Caco-2 (cell line): ENCODE data around the gene NT5C3A. TPM values are rescaled to one million over a fixed set of nuclear protein-coding genes. Genes with fewer than 3 reads are reported as not detected.

Experiments
- BruUV-seq: library from RNA; stranded (reverse); fragments of 400-500 nt; replicated peaks from 2 replicates; lab custom pipeline; 2021; lab: Mats Ljungman, UMichigan
- CTCF ChIA-PET: fragments of 300-600 bp; sonication (Branson Sonifier 250); formaldehyde crosslinking; loops from one replicate; lab custom pipeline; 2022; ENCODE audit warnings: antibody characterized with exemption; lab: Charles Lee
- POLR2A ChIA-PET: fragments of 300-600 bp; sonication (Branson Sonifier 250); formaldehyde crosslinking; loops from one replicate; lab custom pipeline; 2022; ENCODE audit warnings: antibody characterized with exemption; lab: Charles Lee
- DNase-seq, 2 experiments: peaks; one replicate each; pipeline versions ENCODE4 v3.0.0 to v3.0.0-alpha.2; 2020 to 2022
- H3K27me3 ChIP-seq: replicated peaks from 2 replicates; pipeline ENCODE4 v1.6.0; 2011; ENCODE audit warnings: low read length; ENCODE audit not compliant: control insufficient read depth, insufficient read depth
- H3K36me3 ChIP-seq: 2 replicates; pipeline ENCODE4 v1.5.1; 2011; ENCODE audit warnings: low read length; ENCODE audit not compliant: control insufficient read depth, insufficient read depth
- H3K4me1 ChIP-seq: fragments of 250-450 bp; sonication (Bioruptor Pico); 2 replicates; pipeline ENCODE4 v1.5.1; 2020; ENCODE audit warnings: mild to moderate bottlenecking
- H3K4me3 ChIP-seq: 2 replicates; pipeline ENCODE4 v1.5.1; 2011; ENCODE audit warnings: low read depth, mild to moderate bottlenecking, control low read depth, low read length
- H3K9me3 ChIP-seq: fragments of 250-450 bp; sonication (Bioruptor Pico); 2 replicates; pipeline ENCODE4 v1.5.1; 2020; ENCODE audit warnings: mild to moderate bottlenecking, moderate library complexity
- H3K27ac Mint-ChIP-seq: one replicate; pipeline ENCODE4 v1.8.0; 2022; ENCODE audit warnings: mixed read lengths; ENCODE audit not compliant: unreplicated experiment
- H3K27me3 Mint-ChIP-seq: one replicate; pipeline ENCODE4 v1.8.0; 2022; ENCODE audit warnings: mixed read lengths; ENCODE audit not compliant: insufficient read depth, unreplicated experiment
- H3K36me3 Mint-ChIP-seq: one replicate; pipeline ENCODE4 v1.8.0; 2022; ENCODE audit warnings: mild to moderate bottlenecking, mixed read lengths; ENCODE audit not compliant: insufficient read depth, unreplicated experiment
- H3K4me1 Mint-ChIP-seq: one replicate; pipeline ENCODE4 v1.8.0; 2022; ENCODE audit warnings: low read depth, mixed read lengths; ENCODE audit not compliant: unreplicated experiment
- H3K4me3 Mint-ChIP-seq: one replicate; pipeline ENCODE4 v1.8.0; 2022; ENCODE audit warnings: mild to moderate bottlenecking, moderate library complexity, mixed read lengths; ENCODE audit not compliant: unreplicated experiment
- H3K9me3 Mint-ChIP-seq: one replicate; pipeline ENCODE4 v1.8.0; 2022; ENCODE audit warnings: mixed read lengths; ENCODE audit not compliant: unreplicated experiment
- intact Hi-C: fragments of 100-400 bp; cut with micrococcal nuclease; formaldehyde crosslinking; loops from one replicate; pipeline ENCODE4 v1.10.0; 2022; ENCODE audit not compliant: unreplicated experiment
- total RNA-seq: library from RNA; stranded (reverse); gene quantifications from 2 replicates; pipeline ENCODE4 v1.2.3, GENCODE V29; 2022
- TF ChIP-seq, protein P1 (sequence below), 2 experiments: fragments of 200-600 bp in 1 of 2; IDR thresholded peaks; 1 replicate in 1 of 2; 2 replicates in 1 of 2; pipeline versions ENCODE4 v1.5.1 to v1.8.0; 2011 to 2022; ENCODE audit warnings: antibody characterized with exemption in 1 of 2, control low read depth in 1 of 2, inconsistent platforms in 1 of 2, low read depth in 1 of 2, low read length in 1 of 2, mild to moderate bottlenecking in 1 of 2, moderate library complexity in 1 of 2; ENCODE audit not compliant: insufficient read depth in 1 of 2, severe bottlenecking in 1 of 2, unreplicated experiment in 1 of 2

The NT5C3A gene
- total RNA-seq, 1 experiment from 2014 or later: 32.6 TPM

DNA sequence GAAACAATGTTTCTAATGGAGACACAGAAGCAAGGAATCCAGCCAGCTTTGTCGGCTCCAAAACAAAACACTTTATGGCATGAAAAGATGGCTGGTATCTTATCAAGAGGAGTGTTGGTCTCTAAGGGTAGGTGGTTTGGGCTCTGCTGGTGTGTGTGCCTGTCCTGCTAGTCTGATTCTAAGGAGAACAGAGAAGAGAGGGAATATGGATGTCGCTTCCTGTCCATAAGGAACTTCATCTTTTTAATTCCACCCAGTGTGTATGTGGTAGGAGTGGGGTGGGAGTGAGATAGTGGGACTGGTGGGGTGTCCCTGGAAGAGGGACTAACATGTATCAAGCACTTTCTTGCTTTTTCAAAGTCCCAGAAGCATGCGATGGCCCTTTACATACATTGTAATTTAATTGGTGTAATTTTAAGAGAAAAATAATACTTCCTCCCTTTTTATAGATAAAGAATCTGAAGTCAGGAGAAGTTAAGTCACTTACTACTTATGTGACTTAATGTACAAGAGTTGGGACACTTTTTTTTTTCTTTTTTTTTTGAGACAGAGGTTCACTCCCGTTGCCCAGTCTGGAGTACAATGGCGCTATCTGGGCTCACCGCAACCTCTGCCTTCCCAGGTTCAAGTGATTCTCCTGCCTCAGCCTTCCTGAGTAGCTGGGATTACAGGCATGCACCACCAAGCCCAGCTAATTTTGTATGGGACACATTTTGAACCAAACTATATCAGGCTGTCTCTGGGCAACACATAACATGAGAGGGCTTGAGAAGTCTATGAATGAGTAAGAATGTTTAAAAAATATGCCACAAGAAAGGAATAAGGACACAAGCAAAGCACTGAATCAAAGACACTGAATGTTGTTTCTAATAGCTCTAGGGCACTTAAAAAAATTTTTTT is 18.8 kb downstream of the NT5C3A start:
- no peaks in the 10 kb centered on the region for H3K9me3 Mint-ChIP-seq
- no peaks in the 10 kb centered on the region for H3K27me3 Mint-ChIP-seq
- H3K4me3 ChIP-seq: no peak overlapping the region
- peaks cover 31% of the 10 kb centered on the region for H3K4me1 Mint-ChIP-seq
- no TSS peak for BruUV-seq
- H3K4me1 ChIP-seq: peaks cover 32% of the 10 kb centered on the region
- H3K27ac Mint-ChIP-seq: peak overlapping the region; percentile 83
- H3K36me3 ChIP-seq: no peaks in the 10 kb centered on the region
- H3K4me3 Mint-ChIP-seq: peak overlapping the region; percentile 57
- TF ChIP-seq, protein P1, sequence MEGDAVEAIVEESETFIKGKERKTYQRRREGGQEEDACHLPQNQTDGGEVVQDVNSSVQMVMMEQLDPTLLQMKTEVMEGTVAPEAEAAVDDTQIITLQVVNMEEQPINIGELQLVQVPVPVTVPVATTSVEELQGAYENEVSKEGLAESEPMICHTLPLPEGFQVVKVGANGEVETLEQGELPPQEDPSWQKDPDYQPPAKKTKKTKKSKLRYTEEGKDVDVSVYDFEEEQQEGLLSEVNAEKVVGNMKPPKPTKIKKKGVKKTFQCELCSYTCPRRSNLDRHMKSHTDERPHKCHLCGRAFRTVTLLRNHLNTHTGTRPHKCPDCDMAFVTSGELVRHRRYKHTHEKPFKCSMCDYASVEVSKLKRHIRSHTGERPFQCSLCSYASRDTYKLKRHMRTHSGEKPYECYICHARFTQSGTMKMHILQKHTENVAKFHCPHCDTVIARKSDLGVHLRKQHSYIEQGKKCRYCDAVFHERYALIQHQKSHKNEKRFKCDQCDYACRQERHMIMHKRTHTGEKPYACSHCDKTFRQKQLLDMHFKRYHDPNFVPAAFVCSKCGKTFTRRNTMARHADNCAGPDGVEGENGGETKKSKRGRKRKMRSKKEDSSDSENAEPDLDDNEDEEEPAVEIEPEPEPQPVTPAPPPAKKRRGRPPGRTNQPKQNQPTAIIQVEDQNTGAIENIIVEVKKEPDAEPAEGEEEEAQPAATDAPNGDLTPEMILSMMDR (IDR thresholded peaks at IDR 0.05; ENCODE audit: insufficient read depth in 1 of 2, low read depth in 1 of 2, low read length in 1 of 2, severe bottlenecking in 1 of 2, unreplicated experiment in 1 of 2): no peak
- ChIA-PET POLR2A (interaction anchor here (0.7 kb wide), 1 partner anchor 21 kb away, joined by 4 read pairs; no protein-coding TSS in a partner anchor), CTCF (interaction anchor here (0.6 to 1.2 kb wide), 2 partner anchors 19 to 86 kb away, joined by 3 to 4 read pairs; partner anchors contain the start of gene NT5C3A)
- peak in 1 of 2 experiments; percentile 13 for DNase-seq
- intact Hi-C loops: loop anchor here (1.0 to 5.0 kb wide), 2 partner anchors 19 to 86 kb away; partner anchors contain the start of genes FKBP9 and NT5C3A
- no peaks in the 10 kb centered on the region for H3K9me3 ChIP-seq
- no peaks in the 10 kb centered on the region for H3K36me3 Mint-ChIP-seq
- no peaks in the 10 kb centered on the region for H3K27me3 ChIP-seq

DNA sequence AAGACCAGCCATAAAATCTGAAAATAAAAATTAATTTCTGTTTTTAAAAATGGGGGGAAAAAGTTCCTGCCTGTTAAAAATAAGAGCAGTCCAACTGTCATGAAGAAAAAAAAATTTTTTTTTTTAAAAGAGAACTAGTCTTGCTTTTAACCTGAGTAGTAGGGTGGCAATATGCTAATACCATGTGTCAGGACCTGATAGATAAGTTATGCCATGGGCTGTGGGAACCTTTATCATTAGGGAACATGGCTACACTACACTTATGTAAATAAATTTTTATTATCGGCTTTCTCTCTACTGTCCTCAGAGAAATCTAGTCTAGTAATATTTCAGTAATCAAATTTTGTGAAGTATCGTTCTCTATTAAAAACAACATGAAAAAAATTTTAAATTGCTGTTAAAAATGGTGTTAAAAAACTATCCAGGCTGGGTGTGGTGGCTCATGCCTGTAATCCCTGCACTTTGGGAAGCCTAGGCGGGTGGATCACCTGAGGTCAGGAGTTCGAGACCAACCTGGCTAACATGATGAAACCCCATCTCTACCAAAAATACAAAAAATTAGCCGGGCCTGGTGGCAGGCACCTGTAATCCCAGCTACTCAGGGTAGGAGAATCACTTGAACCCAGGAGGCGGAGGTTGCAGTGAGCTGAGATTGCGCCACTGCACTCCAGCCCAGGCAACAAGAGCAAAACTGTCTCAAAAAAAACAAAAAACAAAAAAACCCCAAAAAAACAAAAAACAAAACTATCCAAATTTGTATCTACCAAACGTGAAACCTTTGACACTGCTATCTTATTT is 20.7 kb downstream of the NT5C3A start:
- CTCF ChIA-PET: no interaction called here
- H3K4me1 ChIP-seq: peaks cover 32% of the 10 kb centered on the region
- H3K4me1 Mint-ChIP-seq: peaks cover 31% of the 10 kb centered on the region
- no peaks in the 10 kb centered on the region for H3K27me3 ChIP-seq
- no peak overlapping the region for H3K27ac Mint-ChIP-seq
- POLR2A ChIA-PET: no interaction called here
- intact Hi-C loops: loop anchor here (5.0 kb wide), 1 partner anchor 85 kb away; the partner anchor contains the start of gene FKBP9
- H3K9me3 ChIP-seq: no peaks in the 10 kb centered on the region
- H3K36me3 ChIP-seq: no peaks in the 10 kb centered on the region
- DNase-seq: no peak
- no peak overlapping the region for H3K4me3 Mint-ChIP-seq
- H3K36me3 Mint-ChIP-seq: no peaks in the 10 kb centered on the region
- no peaks in the 10 kb centered on the region for H3K9me3 Mint-ChIP-seq
- TF ChIP-seq, protein P1 (IDR thresholded peaks at IDR 0.05; ENCODE audit: insufficient read depth in 1 of 2, low read depth in 1 of 2, low read length in 1 of 2, severe bottlenecking in 1 of 2, unreplicated experiment in 1 of 2): no peak
- no TSS peak for BruUV-seq
- no peak overlapping the region for H3K4me3 ChIP-seq
- no peaks in the 10 kb centered on the region for H3K27me3 Mint-ChIP-seq
